ENCODE results near the gene PRM2.

The PRM2 gene, protein sequence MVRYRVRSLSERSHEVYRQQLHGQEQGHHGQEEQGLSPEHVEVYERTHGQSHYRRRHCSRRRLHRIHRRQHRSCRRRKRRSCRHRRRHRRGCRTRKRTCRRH

DNA sequence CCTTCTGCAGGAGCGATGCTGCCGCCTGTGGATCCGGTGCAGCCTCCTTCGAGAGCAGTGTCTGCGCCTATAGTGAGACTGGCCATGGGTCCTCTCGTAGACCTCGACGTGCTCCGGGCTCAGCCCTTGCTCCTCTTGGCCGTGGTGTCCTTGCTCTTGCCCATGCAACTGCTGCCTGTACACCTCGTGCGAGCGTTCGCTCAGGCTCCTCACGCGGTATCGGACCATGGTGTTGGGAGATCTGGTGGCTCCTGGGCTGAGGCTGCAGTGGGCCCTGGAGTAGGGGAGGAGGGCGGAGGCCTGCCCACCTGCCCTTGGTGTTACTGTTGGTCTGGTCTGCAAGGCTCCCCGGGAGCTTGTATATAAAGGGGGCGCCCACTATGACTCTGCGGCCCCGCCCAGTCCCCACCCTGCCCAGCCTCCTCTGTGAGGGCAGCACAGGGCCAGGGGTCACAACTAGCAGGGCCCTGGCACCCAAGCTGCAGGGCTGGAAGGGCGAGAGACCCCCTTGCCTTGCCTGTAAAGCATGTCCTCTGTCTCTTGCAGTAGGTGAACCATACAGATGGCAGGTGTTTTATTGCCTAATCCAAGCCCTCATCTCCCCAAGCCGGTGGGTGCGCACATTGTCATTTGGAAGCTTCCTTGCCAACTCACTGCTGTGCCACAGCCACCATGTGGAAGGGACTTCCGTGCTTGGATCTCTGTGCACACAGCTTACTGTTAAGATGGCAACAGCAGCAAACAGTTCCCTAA is at the start of gene PRM2:
TSS of gene PRM2 (minus strand) at position 338 of the 753 bp plus-strand sequence. CDS start at position 228, 110 bp downstream.
- ATAC-seq, result no peak
- TF ChIP-seq, protein P1, sequence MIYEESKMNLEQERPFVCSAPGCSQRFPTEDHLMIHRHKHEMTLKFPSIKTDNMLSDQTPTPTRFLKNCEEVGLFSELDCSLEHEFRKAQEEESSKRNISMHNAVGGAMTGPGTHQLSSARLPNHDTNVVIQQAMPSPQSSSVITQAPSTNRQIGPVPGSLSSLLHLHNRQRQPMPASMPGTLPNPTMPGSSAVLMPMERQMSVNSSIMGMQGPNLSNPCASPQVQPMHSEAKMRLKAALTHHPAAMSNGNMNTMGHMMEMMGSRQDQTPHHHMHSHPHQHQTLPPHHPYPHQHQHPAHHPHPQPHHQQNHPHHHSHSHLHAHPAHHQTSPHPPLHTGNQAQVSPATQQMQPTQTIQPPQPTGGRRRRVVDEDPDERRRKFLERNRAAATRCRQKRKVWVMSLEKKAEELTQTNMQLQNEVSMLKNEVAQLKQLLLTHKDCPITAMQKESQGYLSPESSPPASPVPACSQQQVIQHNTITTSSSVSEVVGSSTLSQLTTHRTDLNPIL (CRISPR knock-in tag; IDR thresholded peaks at IDR 0.05; ENCODE audit: low read depth), result no peak
- TF ChIP-seq ZNF8 (CRISPR knock-in tag; IDR thresholded peaks at IDR 0.05) (no peak), ZFP30 (CRISPR knock-in tag; IDR thresholded peaks at IDR 0.05) (no peak), GLIS3 (CRISPR knock-in tag; IDR thresholded peaks at IDR 0.05) (no peak), ZNF70 (CRISPR knock-in tag; IDR thresholded peaks at IDR 0.05) (no peak), CSDC2 (CRISPR knock-in tag; IDR thresholded peaks at IDR 0.05) (no peak), ZNF565 (CRISPR knock-in tag; conservative IDR thresholded peaks at IDR 0.05; ENCODE audit: low read depth) (no peak), ZC3H10 (CRISPR knock-in tag; IDR thresholded peaks at IDR 0.05) (no peak), BACH2 (CRISPR knock-in tag; IDR thresholded peaks at IDR 0.05; ENCODE audit: borderline replicate concordance) (no peak), ISL1 (CRISPR knock-in tag; IDR thresholded peaks at IDR 0.05) (no peak), ARNTL (CRISPR knock-in tag; IDR thresholded peaks at IDR 0.05; ENCODE audit: borderline replicate concordance, low read depth) (no peak), RARB (CRISPR knock-in tag; IDR thresholded peaks at IDR 0.05) (no peak), ZFP3 (CRISPR knock-in tag; IDR thresholded peaks at IDR 0.05) (no peak), ESRRG (CRISPR knock-in tag; IDR thresholded peaks at IDR 0.05) (no peak), PPARA (CRISPR knock-in tag; IDR thresholded peaks at IDR 0.05; ENCODE audit: borderline replicate concordance) (no peak), OSR1 (CRISPR knock-in tag; IDR thresholded peaks at IDR 0.05) (no peak)
- TF ChIP-seq, protein P2, sequence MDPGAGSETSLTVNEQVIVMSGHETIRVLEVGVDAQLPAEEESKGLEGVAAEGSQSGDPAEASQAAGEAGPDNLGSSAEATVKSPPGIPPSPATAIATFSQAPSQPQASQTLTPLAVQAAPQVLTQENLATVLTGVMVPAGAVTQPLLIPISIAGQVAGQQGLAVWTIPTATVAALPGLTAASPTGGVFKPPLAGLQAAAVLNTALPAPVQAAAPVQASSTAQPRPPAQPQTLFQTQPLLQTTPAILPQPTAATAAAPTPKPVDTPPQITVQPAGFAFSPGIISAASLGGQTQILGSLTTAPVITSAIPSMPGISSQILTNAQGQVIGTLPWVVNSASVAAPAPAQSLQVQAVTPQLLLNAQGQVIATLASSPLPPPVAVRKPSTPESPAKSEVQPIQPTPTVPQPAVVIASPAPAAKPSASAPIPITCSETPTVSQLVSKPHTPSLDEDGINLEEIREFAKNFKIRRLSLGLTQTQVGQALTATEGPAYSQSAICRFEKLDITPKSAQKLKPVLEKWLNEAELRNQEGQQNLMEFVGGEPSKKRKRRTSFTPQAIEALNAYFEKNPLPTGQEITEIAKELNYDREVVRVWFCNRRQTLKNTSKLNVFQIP (CRISPR knock-in tag; IDR thresholded peaks at IDR 0.05; ENCODE audit: borderline replicate concordance, low read depth), result no peak
- TF ChIP-seq, protein P3, sequence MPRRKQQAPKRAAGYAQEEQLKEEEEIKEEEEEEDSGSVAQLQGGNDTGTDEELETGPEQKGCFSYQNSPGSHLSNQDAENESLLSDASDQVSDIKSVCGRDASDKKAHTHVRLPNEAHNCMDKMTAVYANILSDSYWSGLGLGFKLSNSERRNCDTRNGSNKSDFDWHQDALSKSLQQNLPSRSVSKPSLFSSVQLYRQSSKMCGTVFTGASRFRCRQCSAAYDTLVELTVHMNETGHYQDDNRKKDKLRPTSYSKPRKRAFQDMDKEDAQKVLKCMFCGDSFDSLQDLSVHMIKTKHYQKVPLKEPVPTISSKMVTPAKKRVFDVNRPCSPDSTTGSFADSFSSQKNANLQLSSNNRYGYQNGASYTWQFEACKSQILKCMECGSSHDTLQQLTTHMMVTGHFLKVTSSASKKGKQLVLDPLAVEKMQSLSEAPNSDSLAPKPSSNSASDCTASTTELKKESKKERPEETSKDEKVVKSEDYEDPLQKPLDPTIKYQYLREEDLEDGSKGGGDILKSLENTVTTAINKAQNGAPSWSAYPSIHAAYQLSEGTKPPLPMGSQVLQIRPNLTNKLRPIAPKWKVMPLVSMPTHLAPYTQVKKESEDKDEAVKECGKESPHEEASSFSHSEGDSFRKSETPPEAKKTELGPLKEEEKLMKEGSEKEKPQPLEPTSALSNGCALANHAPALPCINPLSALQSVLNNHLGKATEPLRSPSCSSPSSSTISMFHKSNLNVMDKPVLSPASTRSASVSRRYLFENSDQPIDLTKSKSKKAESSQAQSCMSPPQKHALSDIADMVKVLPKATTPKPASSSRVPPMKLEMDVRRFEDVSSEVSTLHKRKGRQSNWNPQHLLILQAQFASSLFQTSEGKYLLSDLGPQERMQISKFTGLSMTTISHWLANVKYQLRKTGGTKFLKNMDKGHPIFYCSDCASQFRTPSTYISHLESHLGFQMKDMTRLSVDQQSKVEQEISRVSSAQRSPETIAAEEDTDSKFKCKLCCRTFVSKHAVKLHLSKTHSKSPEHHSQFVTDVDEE (CRISPR knock-in tag; IDR thresholded peaks at IDR 0.05), result no peak
- TF ChIP-seq, protein P4, sequence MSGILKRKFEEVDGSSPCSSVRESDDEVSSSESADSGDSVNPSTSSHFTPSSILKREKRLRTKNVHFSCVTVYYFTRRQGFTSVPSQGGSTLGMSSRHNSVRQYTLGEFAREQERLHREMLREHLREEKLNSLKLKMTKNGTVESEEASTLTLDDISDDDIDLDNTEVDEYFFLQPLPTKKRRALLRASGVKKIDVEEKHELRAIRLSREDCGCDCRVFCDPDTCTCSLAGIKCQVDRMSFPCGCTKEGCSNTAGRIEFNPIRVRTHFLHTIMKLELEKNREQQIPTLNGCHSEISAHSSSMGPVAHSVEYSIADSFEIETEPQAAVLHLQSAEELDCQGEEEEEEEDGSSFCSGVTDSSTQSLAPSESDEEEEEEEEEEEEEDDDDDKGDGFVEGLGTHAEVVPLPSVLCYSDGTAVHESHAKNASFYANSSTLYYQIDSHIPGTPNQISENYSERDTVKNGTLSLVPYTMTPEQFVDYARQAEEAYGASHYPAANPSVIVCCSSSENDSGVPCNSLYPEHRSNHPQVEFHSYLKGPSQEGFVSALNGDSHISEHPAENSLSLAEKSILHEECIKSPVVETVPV (CRISPR knock-in tag; IDR thresholded peaks at IDR 0.05), result no peak

DNA sequence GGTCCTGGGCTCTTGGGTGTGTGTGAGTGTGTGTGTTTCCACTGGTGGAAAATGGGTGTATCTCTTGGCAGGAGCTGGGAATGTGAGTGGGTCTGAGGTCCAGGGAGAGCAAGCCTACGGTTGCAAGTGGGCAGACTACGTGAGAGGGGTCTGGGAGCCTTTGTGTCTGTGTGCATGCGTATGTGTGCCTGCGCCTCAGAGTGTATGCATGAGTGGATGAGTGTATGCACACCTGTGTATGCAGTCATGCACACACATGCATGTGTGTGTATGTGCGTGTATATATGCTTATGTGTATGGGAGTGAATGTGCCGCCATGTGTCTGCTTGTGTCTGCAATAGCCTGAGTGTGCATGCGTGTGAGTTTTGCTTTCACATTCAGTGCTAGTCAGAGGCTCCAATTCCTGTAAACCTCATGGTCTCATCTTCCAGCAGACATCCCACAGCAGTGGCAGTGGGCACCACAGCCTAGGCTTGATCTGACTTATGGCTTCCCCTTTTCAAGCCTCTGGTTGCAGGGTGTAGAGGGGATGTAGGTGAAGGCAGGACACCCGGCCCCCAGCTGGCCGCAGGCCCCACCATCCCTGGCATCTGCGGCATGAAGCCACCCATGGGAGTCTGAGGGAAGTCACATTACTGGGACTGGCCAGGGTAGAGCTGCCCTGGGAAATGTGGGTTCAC is 49.3 kb upstream of the PRM2 start:
- TF ChIP-seq, protein P1 (CRISPR knock-in tag; IDR thresholded peaks at IDR 0.05; ENCODE audit: low read depth), result no peak
- no peak for TF ChIP-seq ARNTL (CRISPR knock-in tag; IDR thresholded peaks at IDR 0.05; ENCODE audit: borderline replicate concordance, low read depth)
- no peak for ATAC-seq

All from SK-N-SH treated with all-trans-retinoic acid at 6 μM for 48 hours (cell line).